H7 (cell line): ENCODE results near the gene RIBC2. TPM values are rescaled to one million over a fixed set of nuclear protein-coding genes. Genes with fewer than 3 reads are reported as not detected.
"Not testable (repeated sequence)": the region's sequence is repeated elsewhere in the genome, so short reads cannot be mapped to it uniquely, and the experiment has no call there.

ENCODE experiments used
- DNase-seq: peaks from one replicate; pipeline ENCODE4 v3.0.0; 2012
- H3K27me3 ChIP-seq: 2 replicates; pipeline ENCODE4 v1.6.0; 2011; ENCODE audit warnings: mild to moderate bottlenecking, low read length; ENCODE audit not compliant: control insufficient read depth, insufficient read depth
- H3K36me3 ChIP-seq: replicated peaks from 2 replicates; pipeline ENCODE4 v1.5.1; 2011; ENCODE audit warnings: low read length; ENCODE audit not compliant: control insufficient read depth, insufficient read depth
- H3K4me3 ChIP-seq: 2 replicates; pipeline ENCODE4 v1.5.1; 2011; ENCODE audit warnings: low read depth, mild to moderate bottlenecking, control low read depth, low read length, moderate library complexity; ENCODE audit not compliant: insufficient read depth
- total RNA-seq: library from RNA; depleted of rRNA; stranded (reverse); fragments of >200 nt; shearing (Covaris generic); gene quantifications from 2 replicates; pipeline ENCODE4 v1.2.3, GENCODE V29; 2014

Gene RIBC2
- total RNA-seq, 1 experiment from 2014 or later: 1.9 TPM

DNA sequence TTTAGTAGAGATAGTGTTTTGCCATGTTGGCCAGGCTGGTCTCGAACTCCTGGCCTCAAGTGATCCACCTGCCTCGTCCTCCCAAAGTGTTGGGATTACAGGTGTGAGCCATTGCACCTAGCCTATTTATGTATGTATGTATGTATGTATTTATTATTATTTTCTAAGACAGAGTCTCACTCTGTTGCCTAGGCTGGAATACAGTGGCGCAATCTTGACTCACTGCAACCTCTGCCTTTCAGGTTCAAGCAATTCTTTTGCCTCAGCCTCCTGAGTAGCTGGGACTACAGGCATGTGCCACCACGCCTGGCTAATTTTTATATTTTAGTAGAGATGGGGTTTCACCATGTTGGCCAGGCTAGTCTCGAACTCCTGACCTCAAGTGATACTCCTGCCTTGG is 35.9 kb downstream of the RIBC2 start:
- not testable (repeated sequence) for DNase-seq, H3K36me3 ChIP-seq, H3K4me3 ChIP-seq, H3K27me3 ChIP-seq

DNA sequence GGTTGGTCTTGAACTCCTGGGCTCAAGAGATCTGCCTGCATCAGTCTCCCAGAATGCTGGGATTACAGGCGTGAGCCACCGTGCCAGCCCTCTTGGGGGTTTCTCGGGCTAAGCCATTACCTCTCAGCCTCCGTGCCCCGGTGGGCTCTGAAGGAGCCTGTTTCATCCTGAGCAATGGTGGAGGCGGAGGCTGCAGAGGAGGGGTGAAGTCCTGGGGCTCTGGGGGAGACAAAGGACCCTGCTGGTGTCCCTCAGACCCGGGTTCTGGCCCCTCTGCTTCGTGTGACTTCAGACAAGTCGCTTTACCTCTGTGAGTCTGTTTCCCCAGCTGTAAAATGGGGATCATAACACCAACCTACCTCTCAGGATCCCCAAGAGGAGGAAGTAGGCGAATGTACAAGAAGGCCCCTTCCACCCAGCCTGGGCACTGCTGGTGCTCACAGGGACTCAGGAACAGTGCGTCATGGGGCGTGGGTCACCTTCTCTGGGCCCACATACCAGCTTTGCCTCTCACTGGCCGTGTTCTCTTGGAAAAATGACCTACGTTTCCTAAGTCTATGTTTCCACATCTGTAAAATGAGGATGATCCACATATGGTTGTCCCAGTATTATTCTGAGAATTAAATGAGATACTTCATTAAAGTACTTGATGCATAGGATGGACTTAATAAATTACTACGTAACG is 36.8 kb downstream of the RIBC2 start:
- DNase-seq: no peak
- Histone ChIP-seq H3K27me3 (no peaks in the 10 kb centered on the region), H3K36me3 (no peaks in the 10 kb centered on the region), H3K4me3 (no peak overlapping the region)

DNA sequence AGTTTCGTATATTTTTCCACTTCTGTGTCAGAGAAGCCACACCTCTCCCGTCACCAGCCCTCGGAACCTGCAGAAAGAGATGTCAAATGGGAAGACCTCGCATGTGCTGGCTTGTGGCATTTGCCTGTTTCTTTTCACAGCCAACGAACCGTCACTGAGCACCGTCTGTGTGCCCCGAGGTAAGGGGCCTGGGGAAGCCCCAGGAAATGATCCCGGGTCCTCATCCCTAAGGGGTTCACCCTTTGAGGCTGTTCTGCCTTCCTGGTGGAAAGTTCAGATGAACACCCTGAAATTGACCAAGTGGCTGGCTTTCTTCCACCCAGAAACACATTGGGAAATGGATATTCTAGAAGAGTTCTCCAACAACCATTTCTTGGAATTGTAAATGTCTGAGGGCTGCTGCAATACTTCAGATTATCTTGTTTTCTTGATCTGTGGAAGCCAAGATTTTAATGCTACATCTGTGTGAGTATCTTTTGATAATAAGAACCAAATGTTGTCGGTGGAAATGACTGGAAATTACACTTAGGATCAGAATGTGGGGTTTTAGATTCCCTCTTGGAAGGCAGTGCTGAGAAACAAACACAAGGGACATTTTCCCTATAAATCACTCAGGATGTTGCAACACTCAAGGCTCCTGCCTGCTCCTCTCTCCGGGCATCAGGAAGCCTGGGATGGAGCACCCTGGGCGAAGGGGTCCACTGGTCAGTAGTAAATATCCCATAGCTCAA is 37.6 kb downstream of the RIBC2 start:
- H3K4me3 ChIP-seq: no peak overlapping the region
- DNase-seq: no peak
- H3K36me3 ChIP-seq: no peaks in the 10 kb centered on the region
- no peaks in the 10 kb centered on the region for H3K27me3 ChIP-seq

DNA sequence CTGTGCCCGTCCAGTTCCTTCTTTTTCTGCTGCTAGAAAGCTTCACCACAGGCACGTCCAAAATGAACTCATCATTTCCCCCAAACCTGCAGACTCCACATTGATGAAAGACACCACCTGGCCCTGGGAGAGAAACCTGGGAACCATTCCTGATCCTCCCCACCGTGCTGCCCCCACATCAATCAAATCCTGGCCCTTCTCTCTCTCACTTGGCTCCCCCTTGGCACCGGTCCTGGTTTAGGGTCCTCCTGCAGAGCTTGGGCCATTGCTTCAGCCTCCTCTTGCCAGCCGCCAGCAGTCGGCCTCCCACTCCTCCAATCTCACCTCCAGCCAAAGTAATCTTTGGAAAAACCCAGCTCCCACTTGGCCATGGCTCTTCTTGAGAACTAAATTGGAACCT is 38.5 kb downstream of the RIBC2 start:
- H3K27me3 ChIP-seq: no peaks in the 10 kb centered on the region
- no peaks in the 10 kb centered on the region for H3K36me3 ChIP-seq
- DNase-seq: no peak
- no peak overlapping the region for H3K4me3 ChIP-seq

DNA sequence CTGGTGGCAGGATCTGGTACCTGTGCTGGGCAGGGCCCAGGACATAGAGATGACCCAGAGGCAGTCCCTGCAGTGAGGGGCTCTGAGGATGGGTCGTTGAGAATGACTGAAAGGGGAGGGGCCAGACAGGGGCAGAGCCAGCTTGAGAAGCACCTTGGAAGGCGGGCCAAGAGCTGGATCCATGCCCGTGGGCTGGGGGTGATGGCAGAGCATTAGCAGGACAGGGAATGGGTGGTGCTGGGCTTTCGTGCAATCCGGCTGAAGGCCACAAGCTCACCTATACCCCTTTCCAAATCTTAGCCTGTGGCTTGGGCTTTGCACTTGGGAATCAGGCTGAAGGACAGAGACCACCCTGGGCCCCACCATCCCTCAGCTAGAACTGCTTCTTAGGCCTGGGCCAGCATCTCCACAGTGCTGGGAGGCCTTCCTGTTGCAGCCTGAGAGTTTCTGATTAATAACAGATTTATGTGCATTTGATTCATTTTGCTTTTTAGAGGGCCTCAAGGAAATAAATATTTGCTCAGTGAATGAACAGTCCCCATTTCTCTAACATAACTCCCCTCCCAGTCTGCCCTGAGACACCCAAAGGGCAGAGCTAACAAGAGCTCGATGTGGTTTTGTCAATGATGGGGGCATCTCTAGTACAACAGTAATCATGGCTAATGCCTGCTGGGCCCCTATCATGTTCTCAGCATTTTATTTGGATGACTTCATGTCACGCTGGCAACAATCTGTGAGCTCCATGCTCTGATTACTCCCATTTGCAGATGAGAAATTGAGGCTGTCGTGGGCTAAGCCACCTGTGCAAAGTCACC is 39.3 kb downstream of the RIBC2 start:
- Histone ChIP-seq H3K36me3 (no peaks in the 10 kb centered on the region), H3K27me3 (no peaks in the 10 kb centered on the region), H3K4me3 (no peak overlapping the region)
- no peak for DNase-seq

DNA sequence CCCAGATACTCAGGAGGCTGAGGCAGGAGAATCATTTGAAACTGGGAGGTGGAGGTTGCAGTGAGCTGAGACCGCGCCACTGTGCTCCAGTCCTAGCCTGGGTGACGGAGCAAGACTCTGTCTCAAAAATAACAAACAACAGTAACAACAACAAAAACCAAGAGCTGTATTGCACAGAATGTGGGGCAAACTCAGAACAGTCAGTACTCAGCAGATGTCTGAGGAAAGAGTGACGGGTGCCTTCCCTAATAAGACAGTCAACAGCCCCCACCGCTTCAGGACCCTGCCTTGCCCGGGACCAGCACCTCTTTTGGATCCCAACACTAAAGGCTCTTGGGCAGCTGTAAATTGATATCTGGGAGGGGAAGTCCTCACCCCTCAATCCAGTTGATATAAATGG is 40.3 kb downstream of the RIBC2 start:
- no peak overlapping the region for H3K4me3 ChIP-seq
- DNase-seq: no peak
- no peaks in the 10 kb centered on the region for H3K27me3 ChIP-seq
- H3K36me3 ChIP-seq: no peaks in the 10 kb centered on the region

DNA sequence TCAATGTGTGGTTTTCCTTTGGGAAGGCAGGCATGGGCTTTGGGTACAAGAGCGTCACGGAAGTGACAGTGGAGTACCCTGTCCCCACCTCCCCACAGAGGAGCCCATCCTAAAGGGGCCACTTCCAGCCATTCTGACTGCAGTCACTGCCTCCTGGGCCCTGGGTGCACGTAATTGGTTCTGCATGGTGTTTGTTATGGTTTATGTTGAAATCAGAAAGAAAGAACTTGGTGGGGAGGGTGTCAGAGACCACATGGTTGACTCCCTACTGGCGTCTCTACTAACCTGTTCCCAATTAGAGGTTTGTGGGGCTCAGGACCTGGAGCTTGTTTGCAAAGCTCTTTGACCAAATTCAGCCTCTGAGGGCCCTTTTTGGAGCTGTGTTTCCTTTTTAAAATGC is 40.8 kb downstream of the RIBC2 start:
- no peaks in the 10 kb centered on the region for H3K36me3 ChIP-seq
- no peak overlapping the region for H3K4me3 ChIP-seq

DNA sequence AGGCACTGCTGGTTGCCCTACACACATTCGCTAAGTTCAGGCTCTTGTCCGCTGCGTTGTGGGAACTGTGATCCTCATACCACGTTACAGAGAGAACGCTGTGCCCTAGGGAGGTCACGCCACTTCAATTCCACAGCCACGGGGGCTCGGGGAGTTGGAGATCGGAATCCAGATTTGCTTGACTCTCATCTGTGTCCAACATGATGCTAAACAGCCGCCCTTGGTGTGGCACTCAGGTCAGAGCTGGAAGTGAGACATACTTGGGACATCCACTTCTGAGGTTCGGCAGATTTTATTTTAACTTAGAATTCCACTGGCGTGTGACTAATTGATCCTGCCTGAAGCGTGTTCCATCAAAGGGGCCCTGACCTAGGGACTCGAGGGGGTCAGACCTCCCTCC is 41.7 kb downstream of the RIBC2 start:
- no peak overlapping the region for H3K4me3 ChIP-seq
- H3K27me3 ChIP-seq: no peaks in the 10 kb centered on the region
- DNase-seq: no peak
- no peaks in the 10 kb centered on the region for H3K36me3 ChIP-seq

More for the DNA sequence above, 40.8 kb downstream of the RIBC2 start:
- DNase-seq: no peak
- H3K27me3 ChIP-seq: no peaks in the 10 kb centered on the region

DNA sequence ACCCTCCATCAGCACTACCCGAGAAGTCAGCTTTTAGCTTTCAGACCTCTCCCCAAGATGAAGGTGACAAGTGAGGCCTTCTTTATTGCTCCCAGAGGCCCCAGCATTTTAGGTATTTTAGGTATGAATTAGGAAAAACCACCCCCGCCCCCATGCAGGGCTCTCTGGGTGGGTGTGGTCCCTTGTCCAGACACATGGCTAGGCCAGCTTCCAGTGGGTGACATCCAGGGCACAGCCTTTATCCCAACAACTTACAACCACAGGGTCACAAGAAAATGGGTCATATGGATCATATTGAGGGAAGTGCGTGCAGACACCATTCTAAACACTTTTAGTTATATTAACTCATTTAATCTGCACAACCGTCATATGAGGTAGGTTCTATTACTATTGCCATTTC is 42.1 kb downstream of the RIBC2 start:
- Histone ChIP-seq H3K27me3 (no peaks in the 10 kb centered on the region), H3K4me3 (no peak overlapping the region), H3K36me3 (no peaks in the 10 kb centered on the region)
- no peak for DNase-seq

DNA sequence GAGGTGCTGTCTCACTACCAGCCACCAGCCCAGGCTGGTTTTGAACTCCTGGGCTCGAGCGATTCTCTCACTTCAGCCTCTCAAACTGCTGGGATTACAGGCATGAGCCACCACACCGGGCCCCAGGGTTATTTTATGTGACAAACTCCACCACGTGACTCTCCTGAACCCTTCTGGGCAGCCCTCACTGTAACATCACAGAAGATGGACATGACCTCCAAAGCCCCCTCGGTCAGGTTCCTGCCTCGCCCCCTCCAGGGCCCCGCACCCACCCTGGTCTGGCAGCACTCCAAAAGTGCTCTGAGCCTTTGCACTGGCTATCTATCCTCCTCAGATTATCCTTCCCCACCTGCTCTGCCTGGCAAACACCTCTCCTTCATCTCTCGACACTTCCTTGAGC is 43.3 kb downstream of the RIBC2 start:
- no peaks in the 10 kb centered on the region for H3K27me3 ChIP-seq
- H3K36me3 ChIP-seq: no peaks in the 10 kb centered on the region
- no peak overlapping the region for H3K4me3 ChIP-seq
- DNase-seq: no peak

DNA sequence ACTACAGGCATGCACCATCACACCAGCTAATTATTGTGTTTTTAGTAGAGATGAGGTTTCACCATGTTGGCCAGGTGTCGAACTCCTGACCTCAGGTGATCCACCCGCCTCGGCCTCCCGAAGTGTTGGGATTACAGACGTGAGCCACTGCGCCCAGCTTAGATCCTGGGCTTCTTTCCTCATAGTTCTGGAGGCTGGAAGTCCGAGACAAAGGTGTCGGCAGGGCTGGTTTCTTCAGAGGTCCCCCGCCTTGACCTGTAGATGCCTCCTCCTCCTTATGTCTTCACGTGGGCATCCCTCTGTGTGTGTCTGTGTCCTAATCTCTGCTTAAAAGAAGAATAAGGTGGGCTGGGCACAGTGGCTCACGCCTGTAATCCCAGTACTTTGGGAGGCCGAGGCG is 45.0 kb downstream of the RIBC2 start:
- Histone ChIP-seq H3K27me3 (no peaks in the 10 kb centered on the region), H3K4me3 (no peak overlapping the region), H3K36me3 (no peaks in the 10 kb centered on the region)
- no peak for DNase-seq

DNA sequence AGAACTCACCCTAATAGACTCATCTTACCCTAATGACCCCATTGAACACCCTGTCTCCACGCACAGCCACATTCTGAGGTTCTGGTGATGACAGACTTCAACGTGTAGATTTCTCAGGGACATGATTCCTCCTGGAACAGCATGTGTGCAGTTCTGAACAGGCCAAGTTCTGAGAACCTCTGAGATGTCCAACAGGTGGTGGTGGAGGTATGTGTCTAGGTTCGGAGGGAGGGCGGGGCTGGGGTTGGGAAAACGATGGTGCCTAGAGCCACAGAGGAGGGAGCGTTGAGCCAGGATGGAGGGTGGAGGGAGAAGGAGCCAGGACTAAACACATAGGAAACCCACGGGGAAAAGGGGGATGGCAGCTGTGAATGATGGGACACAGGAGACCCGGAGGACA is 45.7 kb downstream of the RIBC2 start:
- no peak for DNase-seq
- Histone ChIP-seq H3K36me3 (no peaks in the 10 kb centered on the region), H3K4me3 (no peak overlapping the region), H3K27me3 (no peaks in the 10 kb centered on the region)

DNA sequence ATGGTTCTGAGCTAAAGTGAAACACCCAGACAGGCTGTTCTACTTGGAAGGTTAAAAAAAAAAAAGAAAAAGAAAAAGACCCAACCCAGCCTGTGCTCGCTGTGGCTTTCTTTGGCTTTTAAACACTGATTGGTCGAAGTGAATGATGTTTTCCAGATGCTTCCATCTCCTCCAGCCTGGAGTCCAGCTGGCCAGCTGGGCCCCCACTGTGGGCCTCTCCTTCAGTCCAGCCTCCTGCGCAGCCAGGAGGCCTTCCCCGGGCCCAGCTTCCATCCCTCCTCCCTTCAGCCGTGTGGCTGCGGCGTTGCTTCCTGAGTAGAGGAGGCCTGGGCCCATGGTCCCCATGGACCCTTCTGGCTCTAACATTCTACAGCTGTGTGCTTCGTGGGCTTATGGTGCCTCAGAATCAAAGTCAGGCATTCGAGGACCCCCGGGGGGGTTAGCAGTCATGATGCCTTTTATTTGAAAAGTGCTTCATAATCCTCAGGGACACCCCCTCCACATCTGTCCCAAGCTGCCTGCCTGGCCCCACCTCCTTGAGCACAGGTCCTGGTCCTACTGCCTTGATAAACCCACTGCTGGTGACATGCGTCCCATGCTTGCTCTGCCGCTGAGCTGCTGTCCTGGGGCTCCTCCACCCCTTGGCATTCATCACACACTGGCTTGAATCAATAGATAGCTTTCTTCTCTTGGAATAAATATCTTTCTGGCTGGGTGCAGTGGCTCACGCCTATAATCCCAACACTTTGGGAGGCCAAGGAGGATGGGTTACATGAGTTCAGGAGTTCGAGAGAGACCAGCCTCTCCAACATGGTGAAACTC is 47.0 kb downstream of the RIBC2 start:
- Histone ChIP-seq H3K4me3 (no peak overlapping the region), H3K27me3 (no peaks in the 10 kb centered on the region), H3K36me3 (no peaks in the 10 kb centered on the region)
- DNase-seq: no peak

DNA sequence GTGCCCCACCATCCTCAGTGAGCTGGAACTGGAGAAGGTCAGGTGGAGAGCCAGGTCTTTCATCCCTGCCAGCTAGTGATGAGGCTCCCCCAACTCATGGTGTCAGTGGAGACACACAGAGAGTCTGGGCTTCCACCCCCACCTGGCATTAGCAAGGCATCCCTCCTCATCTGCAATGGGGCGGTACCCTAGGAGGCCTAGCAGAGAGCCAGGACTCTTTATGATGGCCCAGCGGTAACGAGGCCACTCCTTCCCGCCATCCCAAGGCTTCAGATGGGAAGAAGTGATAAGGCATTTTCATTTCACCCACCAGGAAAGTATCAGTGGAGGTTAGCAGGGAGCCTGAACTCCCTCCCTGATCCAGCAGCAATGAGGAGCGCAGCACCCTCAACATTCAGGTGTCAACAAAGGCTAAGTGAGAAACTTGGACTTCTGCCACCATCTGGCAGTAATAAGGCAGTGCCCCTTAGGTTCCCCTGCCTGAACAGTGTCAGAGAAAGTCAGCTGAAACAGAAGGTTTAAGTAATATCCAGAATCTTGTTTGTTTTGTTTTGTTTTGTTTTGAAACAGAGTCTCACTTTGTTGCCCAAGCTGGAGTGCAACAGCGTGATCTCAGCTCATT is 48.7 kb downstream of the RIBC2 start:
- DNase-seq: peak; percentile 79
- H3K27me3 ChIP-seq: no peaks in the 10 kb centered on the region
- no peak overlapping the region for H3K4me3 ChIP-seq
- H3K36me3 ChIP-seq: no peaks in the 10 kb centered on the region
